KMS-11 (cell line): ENCODE data around the gene SLBP.

ENCODE experiments used
- H2AFZ ChIP-seq: fragments of 200-600 bp; sonication (generic); 2 replicates; pipeline ENCODE4 v1.6.1; 2016; ENCODE audit warnings: antibody characterized with exemption, mixed run types, low read depth
- H3K27ac ChIP-seq: fragments of 200-600 bp; sonication (generic); 2 replicates; pipeline ENCODE4 v1.6.1; 2016; ENCODE audit warnings: mild to moderate bottlenecking, mixed run types
- H3K27me3 ChIP-seq: fragments of 200-600 bp; sonication (generic); 2 replicates; pipeline ENCODE4 v1.6.1; 2017; ENCODE audit warnings: mild to moderate bottlenecking, low read depth, mixed run types, moderate library complexity; ENCODE audit not compliant: insufficient read depth
- H3K36me3 ChIP-seq: fragments of 200-600 bp; sonication (generic); 2 replicates; pipeline ENCODE4 v1.6.1; 2017; ENCODE audit warnings: mild to moderate bottlenecking, mixed run types; ENCODE audit not compliant: insufficient read depth
- H3K4me1 ChIP-seq: fragments of 200-600 bp; sonication (generic); 2 replicates; pipeline ENCODE4 v1.6.1; 2016; ENCODE audit warnings: mild to moderate bottlenecking, low read depth, mixed run types; ENCODE audit not compliant: poor library complexity, severe bottlenecking
- H3K4me2 ChIP-seq: fragments of 200-600 bp; sonication (generic); 2 replicates; pipeline ENCODE4 v1.7.0; 2016; ENCODE audit warnings: mild to moderate bottlenecking, mixed run types
- H3K4me3 ChIP-seq: fragments of 200-600 bp; sonication (generic); IDR thresholded peaks from 2 replicates; pipeline ENCODE4 v1.6.1; 2017; ENCODE audit warnings: low read depth, low read length, mixed read lengths; ENCODE audit not compliant: insufficient read depth
- H3K79me2 ChIP-seq: fragments of 200-600 bp; sonication (generic); 2 replicates; pipeline ENCODE4 v1.6.1; 2016; ENCODE audit warnings: low read depth, mixed run types; ENCODE audit not compliant: insufficient read depth
- H3K9ac ChIP-seq: fragments of 200-600 bp; sonication (generic); 2 replicates; pipeline ENCODE4 v1.6.1; 2016; ENCODE audit warnings: mild to moderate bottlenecking, mixed run types
- H4K20me1 ChIP-seq: fragments of 200-600 bp; sonication (generic); 2 replicates; pipeline ENCODE4 v1.6.1; 2016; ENCODE audit warnings: mild to moderate bottlenecking, mixed run types; ENCODE audit not compliant: insufficient read depth
- CTCF ChIP-seq: fragments of 200-600 bp; sonication (generic); conservative IDR thresholded peaks from 2 replicates; pipeline ENCODE4 v1.6.1; 2017; ENCODE audit warnings: low read depth, mild to moderate bottlenecking, antibody characterized with exemption, low read length, moderate library complexity, mixed read lengths

SLBP gene

GRCh38 chr4:1663549-1663948 is 48.6 kb downstream of the SLBP start:
- Histone ChIP-seq H3K79me2 (no peaks in the 10 kb centered on the region), H3K27me3 (peaks cover 7% of the 10 kb centered on the region; the same call in 1 of the 2 replicates), H3K4me3 (no peak overlapping the region), H3K36me3 (no peaks in the 10 kb centered on the region), H3K4me2 (no peak overlapping the region), H4K20me1 (no peaks in the 10 kb centered on the region), H3K4me1 (no peaks in the 10 kb centered on the region), H3K27ac (no peak overlapping the region), H3K9ac (no peak overlapping the region), H2AFZ (no peak overlapping the region)
- no peak for TF ChIP-seq CTCF

- TF ChIP-seq CTCF, result no peak
- Histone ChIP-seq H3K27me3 (peaks cover 8% of the 10 kb centered on the region; the same call in 1 of the 2 replicates), H3K4me1 (no peaks in the 10 kb centered on the region), H3K9ac (no peak overlapping the region), H3K36me3 (no peaks in the 10 kb centered on the region), H2AFZ (no peak overlapping the region), H3K27ac (no peak overlapping the region), H3K4me3 (no peak overlapping the region), H3K4me2 (no peak overlapping the region), H4K20me1 (no peaks in the 10 kb centered on the region), H3K79me2 (no peaks in the 10 kb centered on the region)
Measured at GRCh38 chr4:1661695-1662094, 50.4 kb downstream of the SLBP start.

GRCh38 chr4:1660948-1661677 is 51.0 kb downstream of the SLBP start:
- Histone ChIP-seq H3K9ac (no peak overlapping the region), H3K4me1 (no peaks in the 10 kb centered on the region), H4K20me1 (no peaks in the 10 kb centered on the region), H3K27me3 (peaks cover 10% of the 10 kb centered on the region; the same call in 1 of the 2 replicates), H2AFZ (no peak overlapping the region), H3K27ac (no peak overlapping the region), H3K4me3 (no peak overlapping the region), H3K36me3 (no peaks in the 10 kb centered on the region), H3K4me2 (no peak overlapping the region), H3K79me2 (no peaks in the 10 kb centered on the region)
- no peak for TF ChIP-seq CTCF

- H2AFZ ChIP-seq, result no peak overlapping the region
- no peaks in the 10 kb centered on the region for H3K79me2 ChIP-seq
- no peak overlapping the region for H3K27ac ChIP-seq
- H3K27me3 ChIP-seq, result peaks cover 12% of the 10 kb centered on the region; the same call in 1 of the 2 replicates
- no peaks in the 10 kb centered on the region for H3K4me1 ChIP-seq
- no peak for TF ChIP-seq CTCF
- no peak overlapping the region for H3K9ac ChIP-seq
- no peaks in the 10 kb centered on the region for H3K36me3 ChIP-seq
- H4K20me1 ChIP-seq, result no peaks in the 10 kb centered on the region
- no peak overlapping the region for H3K4me3 ChIP-seq
- no peak overlapping the region for H3K4me2 ChIP-seq
Measured at GRCh38 chr4:1659104-1660043, 52.7 kb downstream of the SLBP start.
